ENCODE data around the gene UGT1A4.

UGT1A4 gene

DNA sequence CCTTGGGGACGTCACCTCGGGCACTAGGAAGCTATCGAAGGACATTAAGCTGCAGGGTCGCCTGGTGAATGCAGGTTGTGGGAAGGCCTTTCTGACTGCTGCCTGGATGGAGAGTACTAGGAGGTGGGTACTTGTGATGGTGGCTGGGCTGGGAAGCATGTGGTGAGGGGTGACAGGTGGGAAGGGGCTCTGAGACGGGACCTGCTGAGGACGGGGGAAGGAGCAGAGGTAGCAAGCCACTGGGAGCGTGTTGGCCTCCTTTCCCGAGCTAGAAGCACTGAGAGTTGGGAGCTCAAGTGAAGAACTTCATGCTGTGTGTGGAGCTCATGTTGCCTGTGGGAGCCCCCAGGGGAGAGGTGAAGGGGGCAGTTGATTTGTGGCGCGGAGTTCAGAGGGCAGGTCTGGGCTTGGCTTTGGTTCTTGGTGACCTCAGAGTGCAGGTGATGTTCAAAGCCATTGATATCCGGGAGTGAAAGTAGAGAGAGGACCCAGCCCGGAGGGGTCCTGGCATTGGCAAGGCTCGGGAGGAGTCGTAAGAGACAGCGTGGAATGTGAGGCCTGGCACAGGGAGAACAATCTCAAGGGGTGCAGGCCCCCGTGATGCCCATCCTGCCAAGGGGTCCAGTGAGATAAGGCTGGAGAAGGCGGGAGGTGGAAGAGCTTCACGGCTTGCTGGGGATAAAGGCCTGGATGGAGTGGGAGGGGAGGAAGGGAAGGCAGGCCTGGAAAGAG, 72.8 kb downstream of the UGT1A4 start:
- TF ChIP-seq POLR2AphosphoS5 (IDR thresholded peaks at IDR 0.05; ENCODE audit: low read depth, low read length), result no peak
- TF ChIP-seq, protein P1, sequence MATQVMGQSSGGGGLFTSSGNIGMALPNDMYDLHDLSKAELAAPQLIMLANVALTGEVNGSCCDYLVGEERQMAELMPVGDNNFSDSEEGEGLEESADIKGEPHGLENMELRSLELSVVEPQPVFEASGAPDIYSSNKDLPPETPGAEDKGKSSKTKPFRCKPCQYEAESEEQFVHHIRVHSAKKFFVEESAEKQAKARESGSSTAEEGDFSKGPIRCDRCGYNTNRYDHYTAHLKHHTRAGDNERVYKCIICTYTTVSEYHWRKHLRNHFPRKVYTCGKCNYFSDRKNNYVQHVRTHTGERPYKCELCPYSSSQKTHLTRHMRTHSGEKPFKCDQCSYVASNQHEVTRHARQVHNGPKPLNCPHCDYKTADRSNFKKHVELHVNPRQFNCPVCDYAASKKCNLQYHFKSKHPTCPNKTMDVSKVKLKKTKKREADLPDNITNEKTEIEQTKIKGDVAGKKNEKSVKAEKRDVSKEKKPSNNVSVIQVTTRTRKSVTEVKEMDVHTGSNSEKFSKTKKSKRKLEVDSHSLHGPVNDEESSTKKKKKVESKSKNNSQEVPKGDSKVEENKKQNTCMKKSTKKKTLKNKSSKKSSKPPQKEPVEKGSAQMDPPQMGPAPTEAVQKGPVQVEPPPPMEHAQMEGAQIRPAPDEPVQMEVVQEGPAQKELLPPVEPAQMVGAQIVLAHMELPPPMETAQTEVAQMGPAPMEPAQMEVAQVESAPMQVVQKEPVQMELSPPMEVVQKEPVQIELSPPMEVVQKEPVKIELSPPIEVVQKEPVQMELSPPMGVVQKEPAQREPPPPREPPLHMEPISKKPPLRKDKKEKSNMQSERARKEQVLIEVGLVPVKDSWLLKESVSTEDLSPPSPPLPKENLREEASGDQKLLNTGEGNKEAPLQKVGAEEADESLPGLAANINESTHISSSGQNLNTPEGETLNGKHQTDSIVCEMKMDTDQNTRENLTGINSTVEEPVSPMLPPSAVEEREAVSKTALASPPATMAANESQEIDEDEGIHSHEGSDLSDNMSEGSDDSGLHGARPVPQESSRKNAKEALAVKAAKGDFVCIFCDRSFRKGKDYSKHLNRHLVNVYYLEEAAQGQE (IDR thresholded peaks at IDR 0.05; ENCODE audit: insufficient read depth in 1 of 2, low read depth in 2 of 2, low read length in 2 of 2), result no peak
- no peak for TF ChIP-seq FOXP2 (optimal IDR thresholded peaks at IDR 0.05; ENCODE audit: borderline replicate concordance, extremely low read depth, extremely low read length, insufficient read depth)
- no peak for TF ChIP-seq SIN3A (IDR thresholded peaks at IDR 0.05; ENCODE audit: borderline replicate concordance, insufficient read depth, low read length)
- TF ChIP-seq TAF1 (IDR thresholded peaks at IDR 0.05; ENCODE audit: borderline replicate concordance, insufficient read depth, low read length), result no peak

DNA sequence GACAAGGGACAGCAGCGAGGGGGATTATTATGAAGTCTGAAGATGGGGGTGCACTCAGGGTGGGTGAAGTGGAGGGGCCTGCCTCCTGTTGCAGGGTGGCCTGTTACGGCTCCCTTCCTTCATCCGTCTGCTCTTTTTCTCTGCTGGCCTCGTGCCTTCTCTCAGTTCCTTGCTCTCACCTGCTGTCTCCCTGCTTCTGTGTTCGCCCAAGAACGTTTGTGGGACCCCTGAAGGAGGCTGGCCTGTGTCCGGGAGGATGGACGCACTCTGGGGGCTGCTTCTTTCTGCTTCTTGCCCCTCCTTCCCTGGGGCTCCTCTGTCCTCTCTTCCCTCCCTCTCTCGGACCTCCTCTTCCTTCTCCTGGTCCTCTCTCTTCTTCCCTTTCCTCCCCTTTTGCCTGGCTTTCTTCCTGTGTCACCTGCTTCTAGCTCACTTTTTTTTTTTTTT, 73.4 kb downstream of the UGT1A4 start:
- no peak for TF ChIP-seq SIN3A (IDR thresholded peaks at IDR 0.05; ENCODE audit: borderline replicate concordance, insufficient read depth, low read length)
- no peak for TF ChIP-seq FOXP2 (optimal IDR thresholded peaks at IDR 0.05; ENCODE audit: borderline replicate concordance, extremely low read depth, extremely low read length, insufficient read depth)
- no peak for TF ChIP-seq POLR2AphosphoS5 (IDR thresholded peaks at IDR 0.05; ENCODE audit: low read depth, low read length)
- TF ChIP-seq TAF1 (IDR thresholded peaks at IDR 0.05; ENCODE audit: borderline replicate concordance, insufficient read depth, low read length), result no peak
- TF ChIP-seq, protein P1 (IDR thresholded peaks at IDR 0.05; ENCODE audit: insufficient read depth in 1 of 2, low read depth in 2 of 2, low read length in 2 of 2), result no peak

DNA sequence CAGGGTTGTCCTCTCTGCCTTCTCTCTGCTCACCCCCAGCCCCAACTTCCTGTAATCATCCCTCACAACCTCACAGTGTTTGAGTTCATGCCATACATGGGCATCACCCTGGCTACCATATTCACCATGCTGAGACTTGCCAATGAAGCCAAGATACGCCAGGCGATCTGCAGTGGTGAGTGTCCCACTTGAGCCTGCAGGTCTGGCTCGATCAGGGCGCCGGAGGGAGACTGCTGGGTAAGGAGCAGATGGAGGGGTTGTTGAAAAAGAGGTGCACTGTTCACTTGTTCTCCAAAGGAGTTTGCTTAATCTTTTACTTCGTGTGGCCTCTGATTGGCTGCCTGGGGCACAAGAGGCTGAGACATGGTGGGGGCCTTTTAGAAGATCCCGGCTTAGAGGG, 74.2 kb downstream of the UGT1A4 start:
- TF ChIP-seq TAF1 (IDR thresholded peaks at IDR 0.05; ENCODE audit: borderline replicate concordance, insufficient read depth, low read length) (no peak), FOXP2 (optimal IDR thresholded peaks at IDR 0.05; ENCODE audit: borderline replicate concordance, extremely low read depth, extremely low read length, insufficient read depth) (no peak)
- TF ChIP-seq, protein P1 (IDR thresholded peaks at IDR 0.05; ENCODE audit: insufficient read depth in 1 of 2, low read depth in 2 of 2, low read length in 2 of 2), result no peak

DNA sequence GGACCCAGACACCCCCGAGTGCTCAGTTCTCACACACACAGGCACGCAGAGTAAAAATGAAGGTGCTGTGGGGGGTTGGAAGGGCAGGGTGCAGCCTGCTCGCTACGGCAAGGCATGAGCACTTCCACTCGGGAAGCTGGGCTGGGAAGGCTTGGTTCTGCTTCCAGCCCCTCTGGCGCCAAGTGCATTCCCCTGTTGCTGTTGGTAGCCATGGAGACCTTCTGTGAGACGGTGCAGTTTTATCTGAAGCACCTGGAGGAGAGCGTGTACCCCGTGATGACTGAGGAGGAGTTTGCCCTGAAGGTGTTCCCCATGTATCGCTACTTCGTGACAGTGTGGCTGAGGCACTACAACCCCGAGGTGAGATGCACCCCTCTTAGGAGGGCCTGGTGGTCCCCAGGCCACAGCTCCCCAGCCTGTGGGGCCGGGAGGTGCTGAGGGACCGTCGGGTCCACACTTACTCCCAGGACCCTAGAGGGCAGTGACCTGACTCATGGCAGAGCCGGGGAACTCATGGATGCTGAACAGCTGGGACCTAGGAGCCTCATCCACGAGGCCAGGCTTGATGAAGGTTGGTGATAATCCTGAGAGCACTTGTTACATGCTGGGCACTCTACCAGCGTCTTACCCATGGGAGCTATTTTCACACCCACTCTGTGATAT, 75.1 kb downstream of the UGT1A4 start:
- no peak for TF ChIP-seq TAF1 (IDR thresholded peaks at IDR 0.05; ENCODE audit: borderline replicate concordance, insufficient read depth, low read length)
- TF ChIP-seq, protein P1 (IDR thresholded peaks at IDR 0.05; ENCODE audit: insufficient read depth in 1 of 2, low read depth in 2 of 2, low read length in 2 of 2), result no peak
- no peak for TF ChIP-seq FOXP2 (optimal IDR thresholded peaks at IDR 0.05; ENCODE audit: borderline replicate concordance, extremely low read depth, extremely low read length, insufficient read depth)
- TF ChIP-seq SIN3A (IDR thresholded peaks at IDR 0.05; ENCODE audit: borderline replicate concordance, insufficient read depth, low read length), result no peak
- no peak for TF ChIP-seq POLR2AphosphoS5 (IDR thresholded peaks at IDR 0.05; ENCODE audit: low read depth, low read length)

Measured in PFSK-1 (cell line).